ENCODE results near the gene LCOR. TPM values are rescaled to one million over a fixed set of nuclear protein-coding genes. Genes with fewer than 3 reads are reported as not detected.

The LCOR gene
- total RNA-seq, 1 experiment from 2014 or later: 42.1 TPM

GRCh38 chr10:97019213-97019844, 187.2 kb downstream of the LCOR start:
- H3K9me3 ChIP-seq (ENCODE audit: control insufficient read depth, low read depth, low read length): no peaks in the 10 kb centered on the region
- no peak overlapping the region for H2BK12ac ChIP-seq (ENCODE audit: insufficient read length, low read depth, low read length)
- H2AFZ ChIP-seq (ENCODE audit: low read length): no peak overlapping the region
- Mint-ChIP-seq H3K36me3 (ENCODE audit: insufficient read depth in 1 of 3, low read depth in 3 of 3) (no peaks in the 10 kb centered on the region), H3K27ac (no peak overlapping the region), H3K4me3 (no peak overlapping the region), H3K9me3 (no peaks in the 10 kb centered on the region), H3K27me3 (ENCODE audit: low read depth) (no peaks in the 10 kb centered on the region), H3K4me1 (peaks cover 10 to 27% of the 10 kb centered on the region in 2 experiments)
- H3K9ac ChIP-seq (ENCODE audit: extremely low read depth, insufficient read length, low read length): no peak overlapping the region
- H2BK5ac ChIP-seq (ENCODE audit: insufficient read length, low read length): no peak overlapping the region
- no peak overlapping the region for H3K18ac ChIP-seq (ENCODE audit: insufficient read length, low read depth, low read length)
- H3K23me2 ChIP-seq (ENCODE audit: insufficient read length, low read depth, low read length, poor library complexity, severe bottlenecking): no peaks in the 10 kb centered on the region
- no peak overlapping the region for H3T11ph ChIP-seq (ENCODE audit: low read length)
- no peaks in the 10 kb centered on the region for H4K20me1 ChIP-seq (ENCODE audit: control insufficient read depth, insufficient read depth, insufficient read length)
- H4K5ac ChIP-seq (ENCODE audit: insufficient read length, low read depth, low read length): no peak overlapping the region
- H2AK5ac ChIP-seq (ENCODE audit: insufficient read length, low read length): no peak overlapping the region
- DNase-seq: no peak
- H3K14ac ChIP-seq (ENCODE audit: insufficient read depth, low read length): no peak overlapping the region
- no CpG with 5 or more reads among the region's 12 CpGs for WGBS (ENCODE audit: extremely low coverage, insufficient read length, low lambda C conversion rate)
- no peaks in the 10 kb centered on the region for H3K27me3 ChIP-seq (ENCODE audit: insufficient read depth, low read length)
- H3K79me1 ChIP-seq (ENCODE audit: insufficient read depth, low read depth, low read length, poor library complexity, severe bottlenecking): no peaks in the 10 kb centered on the region
- no peak overlapping the region for H2BK120ac ChIP-seq (ENCODE audit: low read depth, low read length, poor library complexity, severe bottlenecking)
- H2BK20ac ChIP-seq (ENCODE audit: low read depth, low read length, poor library complexity, severe bottlenecking): no peak overlapping the region
- H3K27ac ChIP-seq (ENCODE audit: insufficient read length, low read depth, low read length): no peak overlapping the region
- no peaks in the 10 kb centered on the region for H3K79me2 ChIP-seq (ENCODE audit: insufficient read depth, low read length)
- H4K91ac ChIP-seq (ENCODE audit: insufficient read length, low read depth, low read length): no peak overlapping the region
- no peak overlapping the region for H3K4ac ChIP-seq (ENCODE audit: low read depth, low read length)
- H4K8ac ChIP-seq (replicated peaks; ENCODE audit: insufficient read length, low read depth, low read length): no peak overlapping the region
- H3K4me2 ChIP-seq (ENCODE audit: insufficient read depth, insufficient read length, low read length): no peak overlapping the region
- H3K23ac ChIP-seq (ENCODE audit: insufficient read length, low read depth, low read length): no peak overlapping the region
- no peaks in the 10 kb centered on the region for H3K4me1 ChIP-seq (ENCODE audit: insufficient read depth, low read length)
- no peak overlapping the region for H3K56ac ChIP-seq (ENCODE audit: insufficient read length, low read depth, low read length)
- H2BK15ac ChIP-seq (ENCODE audit: low read depth, low read length): no peak overlapping the region
- TF ChIP-seq CTCF (conservative IDR thresholded peaks at IDR 0.05): no peak

Data from H9 (cell line).